CD4-positive, alpha-beta T cell (primary cell): ENCODE data around the gene GPR107. TPM values are rescaled to one million over a fixed set of nuclear protein-coding genes. Genes with fewer than 3 reads are reported as not detected.

Experiments
- ATAC-seq: fragments of 200-7000 bp; cut with Tn5 transposase; one replicate; pipeline ENCODE4 v1.10.0; 2022; ENCODE audit warnings: mild to moderate bottlenecking; ENCODE audit not compliant: poor library complexity
- CTCF ChIA-PET: fragments of 350-600 bp; sonication (Branson Sonifier 250); formaldehyde crosslinking; loops from one replicate; lab custom pipeline; 2021; ENCODE audit warnings: antibody characterized with exemption, inconsistent platforms; lab: Charles Lee
- POLR2A ChIA-PET: fragments of 350-600 bp; sonication (Branson Sonifier 250); formaldehyde crosslinking; loops from one replicate; lab custom pipeline; 2021; ENCODE audit warnings: antibody characterized with exemption, inconsistent platforms; lab: Charles Lee
- DNase-seq, 14 experiments: peaks; one replicate each; pipeline ENCODE4 v3.0.0-alpha.2; 2013 to 2020; ENCODE audit warnings: mixed read lengths in 2 of 14
- H3K27ac ChIP-seq, 2 donors: one replicate each; pipeline versions ENCODE4 v1.5.1 to v1.7.0; 2013; ENCODE audit warnings: low read length in 2 of 2, low read depth in 1 of 2, mild to moderate bottlenecking in 1 of 2
- H3K27me3 ChIP-seq, 2 experiments: 1 replicate in 1 of 2; 2 replicates in 1 of 2; pipeline versions ENCODE4 v1.6.1 to v1.7.0; 2013; ENCODE audit warnings: low read length in 2 of 2, control low read depth in 1 of 2, mild to moderate bottlenecking in 1 of 2, moderate library complexity in 1 of 2; ENCODE audit not compliant: insufficient read depth in 2 of 2, control insufficient read depth in 1 of 2
- H3K36me3 ChIP-seq: one replicate; pipeline ENCODE4 v1.6.1; 2013; ENCODE audit warnings: low read length, control low read depth; ENCODE audit not compliant: insufficient read depth
- H3K4me1 ChIP-seq: one replicate; pipeline ENCODE4 v1.6.1; 2013; ENCODE audit warnings: low read length, control low read depth; ENCODE audit not compliant: insufficient read depth
- H3K4me3 ChIP-seq: one replicate; pipeline ENCODE4 v1.5.1; 2013; ENCODE audit warnings: mild to moderate bottlenecking, low read length, moderate library complexity
- H3K9me3 ChIP-seq, 2 experiments: 1 replicate in 1 of 2; 2 replicates in 1 of 2; pipeline versions ENCODE4 v1.6.1 to v1.7.0; 2013; ENCODE audit warnings: low read length in 2 of 2, mild to moderate bottlenecking in 2 of 2, control low read depth in 1 of 2, moderate library complexity in 1 of 2; ENCODE audit not compliant: control insufficient read depth in 1 of 2, insufficient read depth in 1 of 2
- H3K27ac Mint-ChIP-seq: one replicate; pipeline ENCODE4 v1.8.0; 2020; ENCODE audit warnings: mixed read lengths
- H3K27me3 Mint-ChIP-seq: one replicate; pipeline ENCODE4 v1.8.0; 2021; ENCODE audit warnings: mixed read lengths
- H3K36me3 Mint-ChIP-seq: one replicate; pipeline ENCODE4 v1.8.0; 2021; ENCODE audit warnings: low read depth, mixed read lengths
- H3K4me1 Mint-ChIP-seq: one replicate; pipeline ENCODE4 v1.8.0; 2021; ENCODE audit warnings: low read depth, mixed read lengths
- H3K4me3 Mint-ChIP-seq: one replicate; pipeline ENCODE4 v1.8.0; 2020; ENCODE audit warnings: mild to moderate bottlenecking, mixed read lengths
- H3K9me3 Mint-ChIP-seq: one replicate; pipeline ENCODE4 v1.8.0; 2020; ENCODE audit warnings: mixed read lengths
- intact Hi-C, 2 experiments: fragments of 100-400 bp; cut with DNase I in 1 of 2; cut with micrococcal nuclease in 1 of 2; formaldehyde crosslinking; loops; one replicate each; pipeline versions ENCODE4 v1.15.1 to v1.9.0; 2023 to 2025; cut with DNase I, micrococcal nuclease
- total RNA-seq, 174 experiments: library from RNA in 2 of 174; stranded (reverse) in 2 of 174; gene quantifications; one replicate each; pipeline ENCODE4 v1.2.3 and lab custom pipeline; 2021 to 2026
- TF ChIP-seq, protein P1 (sequence below): fragments of 200-600 bp; IDR thresholded peaks from one replicate; pipeline ENCODE4 v1.8.0; 2022; ENCODE audit warnings: antibody characterized with exemption, mild to moderate bottlenecking

Gene GPR107
- total RNA-seq, 2 experiments from 2014 or later: 18.9 to 19.2 TPM

DNA sequence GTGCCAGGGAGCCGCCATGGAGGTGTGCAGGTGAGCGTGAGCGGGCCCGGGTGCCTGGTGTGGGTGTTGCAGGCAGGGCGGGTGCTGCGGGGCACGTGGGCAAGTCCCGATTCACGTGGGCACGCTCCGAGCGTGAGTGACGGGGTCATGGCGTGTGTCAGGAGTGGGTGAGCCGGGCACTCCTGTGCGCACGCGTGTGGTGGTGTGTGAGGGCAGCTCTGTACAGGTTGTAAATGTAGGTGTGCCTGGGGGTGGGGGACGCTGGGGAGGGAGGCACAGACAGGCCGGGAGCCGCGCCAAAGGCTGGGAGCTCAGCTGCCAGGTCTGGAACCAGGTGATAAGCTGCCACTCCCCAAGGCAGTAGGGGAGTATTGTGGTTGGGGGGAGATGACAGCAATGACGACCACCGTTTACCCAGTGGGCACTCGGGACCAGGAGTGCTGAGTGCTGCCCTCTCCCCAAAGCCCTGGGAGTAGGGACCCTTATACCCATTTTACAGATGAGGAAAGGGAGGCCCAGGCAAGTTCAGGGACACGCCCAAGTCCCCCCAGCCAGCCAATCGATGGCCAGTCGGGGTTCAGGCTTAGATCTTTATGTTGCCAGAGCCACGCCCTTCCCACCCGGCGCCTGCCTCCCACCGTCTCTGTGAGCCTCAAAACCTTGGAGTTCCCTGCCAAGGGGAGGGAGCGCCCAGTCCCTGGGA, 128.1 kb downstream of the GPR107 start:
- Histone ChIP-seq H3K27me3 (no peaks in the 10 kb centered on the region), H3K4me3 (no peak overlapping the region), H3K4me1 (no peaks in the 10 kb centered on the region), H3K27ac (no peak overlapping the region), H3K9me3 (no peaks in the 10 kb centered on the region), H3K36me3 (no peaks in the 10 kb centered on the region)
- no peak overlapping the region for H3K4me3 Mint-ChIP-seq
- no peaks in the 10 kb centered on the region for H3K4me1 Mint-ChIP-seq
- TF ChIP-seq, protein P1, sequence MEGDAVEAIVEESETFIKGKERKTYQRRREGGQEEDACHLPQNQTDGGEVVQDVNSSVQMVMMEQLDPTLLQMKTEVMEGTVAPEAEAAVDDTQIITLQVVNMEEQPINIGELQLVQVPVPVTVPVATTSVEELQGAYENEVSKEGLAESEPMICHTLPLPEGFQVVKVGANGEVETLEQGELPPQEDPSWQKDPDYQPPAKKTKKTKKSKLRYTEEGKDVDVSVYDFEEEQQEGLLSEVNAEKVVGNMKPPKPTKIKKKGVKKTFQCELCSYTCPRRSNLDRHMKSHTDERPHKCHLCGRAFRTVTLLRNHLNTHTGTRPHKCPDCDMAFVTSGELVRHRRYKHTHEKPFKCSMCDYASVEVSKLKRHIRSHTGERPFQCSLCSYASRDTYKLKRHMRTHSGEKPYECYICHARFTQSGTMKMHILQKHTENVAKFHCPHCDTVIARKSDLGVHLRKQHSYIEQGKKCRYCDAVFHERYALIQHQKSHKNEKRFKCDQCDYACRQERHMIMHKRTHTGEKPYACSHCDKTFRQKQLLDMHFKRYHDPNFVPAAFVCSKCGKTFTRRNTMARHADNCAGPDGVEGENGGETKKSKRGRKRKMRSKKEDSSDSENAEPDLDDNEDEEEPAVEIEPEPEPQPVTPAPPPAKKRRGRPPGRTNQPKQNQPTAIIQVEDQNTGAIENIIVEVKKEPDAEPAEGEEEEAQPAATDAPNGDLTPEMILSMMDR: no peak
- no peak overlapping the region for H3K27ac Mint-ChIP-seq
- DNase-seq (no peak), ATAC-seq (no peak)
- CTCF ChIA-PET: no interaction called here
- H3K9me3 Mint-ChIP-seq: no peaks in the 10 kb centered on the region
- no peaks in the 10 kb centered on the region for H3K36me3 Mint-ChIP-seq
- H3K27me3 Mint-ChIP-seq: no peaks in the 10 kb centered on the region
- intact Hi-C loops: no loop called here
- POLR2A ChIA-PET: no interaction called here

DNA sequence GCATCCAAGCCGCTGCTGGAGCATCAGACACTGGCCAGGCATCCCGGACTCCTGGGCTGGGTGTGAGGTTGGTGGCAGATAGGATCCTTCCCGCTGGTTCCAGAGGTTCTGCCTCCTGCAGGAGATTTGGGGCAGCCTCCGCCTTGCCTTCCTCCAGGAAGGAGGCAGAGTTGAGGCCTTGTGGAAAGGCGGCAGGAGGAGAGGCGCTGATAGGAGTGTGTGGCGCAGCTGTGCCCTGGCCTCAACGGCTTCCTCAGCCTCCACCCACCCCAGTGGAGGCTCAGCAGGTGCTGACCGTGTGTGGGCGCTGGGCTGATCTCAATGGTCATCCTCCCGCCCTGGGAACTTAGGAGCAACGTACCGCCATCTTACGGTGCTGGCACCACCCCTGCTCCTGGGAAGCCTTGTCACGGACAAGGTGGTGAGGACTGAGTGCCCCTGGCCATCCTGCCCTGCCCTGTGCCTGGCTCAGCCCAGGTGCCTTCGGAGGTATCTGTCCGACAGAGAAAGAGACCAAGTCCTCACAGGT, 128.7 kb downstream of the GPR107 start:
- Mint-ChIP-seq H3K27ac (no peak overlapping the region), H3K36me3 (no peaks in the 10 kb centered on the region), H3K4me1 (no peaks in the 10 kb centered on the region), H3K4me3 (no peak overlapping the region), H3K9me3 (no peaks in the 10 kb centered on the region), H3K27me3 (no peaks in the 10 kb centered on the region)
- H3K9me3 ChIP-seq: no peaks in the 10 kb centered on the region
- H3K36me3 ChIP-seq: no peaks in the 10 kb centered on the region
- H3K4me3 ChIP-seq: no peak overlapping the region
- no peaks in the 10 kb centered on the region for H3K27me3 ChIP-seq
- ChIA-PET POLR2A (no interaction called here), CTCF (no interaction called here)
- TF ChIP-seq, protein P1: no peak
- no peak for ATAC-seq
- no peak overlapping the region for H3K27ac ChIP-seq
- intact Hi-C loops: no loop called here
- H3K4me1 ChIP-seq: no peaks in the 10 kb centered on the region
- DNase-seq: no peak

DNA sequence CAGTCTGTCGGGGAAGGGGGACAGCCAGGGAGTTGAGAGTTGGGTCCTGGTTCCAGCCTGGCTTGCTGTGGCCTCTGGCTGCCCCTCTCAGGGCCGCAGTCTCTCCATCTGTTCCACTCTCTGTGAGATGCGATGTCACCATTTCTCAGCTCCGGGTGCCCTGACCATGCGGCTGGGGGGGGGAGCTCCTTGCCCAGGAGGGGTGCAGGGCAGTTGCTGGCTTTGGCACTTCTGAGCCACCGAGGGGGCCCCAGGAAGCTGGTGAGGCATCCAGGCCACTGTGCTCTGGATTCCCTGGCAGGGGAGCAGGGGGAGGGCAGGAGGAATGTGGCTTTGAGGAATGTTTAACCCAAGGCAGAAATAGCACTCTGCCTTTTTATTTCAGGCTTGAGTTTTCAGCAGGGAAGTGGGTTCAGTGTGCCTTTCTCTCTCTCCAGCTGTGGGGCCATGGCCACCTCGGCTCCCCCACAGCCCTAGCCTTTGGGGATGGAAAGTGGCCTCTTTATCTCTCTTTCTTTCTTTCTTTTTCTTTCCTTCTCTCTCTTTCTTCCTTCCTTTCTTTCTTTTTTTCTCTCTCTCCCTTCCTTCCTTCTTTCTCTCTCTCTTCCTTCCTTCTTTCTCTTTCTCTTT, 129.5 kb downstream of the GPR107 start:
- no peak for ATAC-seq
- no peak for DNase-seq
- POLR2A ChIA-PET: no interaction called here
- intact Hi-C loops: no loop called here
- no peaks in the 10 kb centered on the region for H3K4me1 Mint-ChIP-seq
- H3K9me3 Mint-ChIP-seq: no peaks in the 10 kb centered on the region
- H3K4me1 ChIP-seq: no peaks in the 10 kb centered on the region
- TF ChIP-seq, protein P1: no peak
- H3K4me3 Mint-ChIP-seq: no peak overlapping the region
- no peak overlapping the region for H3K27ac ChIP-seq
- H3K27me3 Mint-ChIP-seq: no peaks in the 10 kb centered on the region
- no peaks in the 10 kb centered on the region for H3K27me3 ChIP-seq
- no peak overlapping the region for H3K27ac Mint-ChIP-seq
- H3K36me3 ChIP-seq: no peaks in the 10 kb centered on the region
- H3K36me3 Mint-ChIP-seq: no peaks in the 10 kb centered on the region
- H3K9me3 ChIP-seq: no peaks in the 10 kb centered on the region
- CTCF ChIA-PET: no interaction called here
- H3K4me3 ChIP-seq: no peak overlapping the region
